Trophoblast cell (in vitro differentiated cells and primary cell): ENCODE results near the gene SLCO2A1.

ENCODE experiments used
- DNase-seq, 2 donors: peaks; one replicate each; pipeline ENCODE4 v3.0.0-alpha.2; 2016
- H2AFZ ChIP-seq: 2 replicates; pipeline ENCODE4 v1.6.1; 2013; ENCODE audit warnings: low read length, moderate library complexity, mild to moderate bottlenecking; ENCODE audit not compliant: insufficient read depth, poor library complexity
- H2AK5ac ChIP-seq: 2 replicates; pipeline ENCODE4 v1.6.1; 2013; ENCODE audit warnings: mild to moderate bottlenecking, low read length
- H2BK120ac ChIP-seq: 2 replicates; pipeline ENCODE4 v1.6.1; 2013; ENCODE audit warnings: low read length, mild to moderate bottlenecking, moderate library complexity; ENCODE audit not compliant: insufficient read depth, poor library complexity
- H2BK12ac ChIP-seq: 2 replicates; pipeline ENCODE4 v1.6.1; 2013; ENCODE audit warnings: mild to moderate bottlenecking, low read length, moderate library complexity
- H2BK5ac ChIP-seq: 2 replicates; pipeline ENCODE4 v1.6.1; 2013; ENCODE audit warnings: low read length, low read depth, moderate library complexity, mild to moderate bottlenecking; ENCODE audit not compliant: poor library complexity
- H3K14ac ChIP-seq: 2 replicates; pipeline ENCODE4 v1.6.1; 2013; ENCODE audit warnings: mild to moderate bottlenecking, low read length
- H3K18ac ChIP-seq: 2 replicates; pipeline ENCODE4 v1.6.1; 2013; ENCODE audit warnings: mild to moderate bottlenecking, low read length
- H3K23ac ChIP-seq: 2 replicates; pipeline ENCODE4 v1.6.1; 2013; ENCODE audit warnings: low read length
- H3K27ac ChIP-seq: 2 replicates; pipeline ENCODE4 v1.5.1; 2013; ENCODE audit warnings: low read depth, mild to moderate bottlenecking, inconsistent platforms, low read length, moderate library complexity
- H3K27me3 ChIP-seq: 2 replicates; pipeline ENCODE4 v1.6.1; 2013; ENCODE audit warnings: inconsistent platforms, mild to moderate bottlenecking, low read length, moderate library complexity; ENCODE audit not compliant: insufficient read depth
- H3K36me3 ChIP-seq, 2 experiments: 1 replicate in 1 of 2; 2 replicates in 1 of 2; pipeline ENCODE4 v1.6.1; 2013; ENCODE audit warnings: low read length in 2 of 2, mild to moderate bottlenecking in 2 of 2, moderate library complexity in 1 of 2; ENCODE audit not compliant: insufficient read depth in 2 of 2, control insufficient read depth in 1 of 2
- H3K4ac ChIP-seq: 2 replicates; pipeline ENCODE4 v1.6.1; 2013; ENCODE audit warnings: low read depth, mild to moderate bottlenecking, low read length, moderate library complexity
- H3K4me1 ChIP-seq, 2 experiments: 1 replicate in 1 of 2; 2 replicates in 1 of 2; pipeline ENCODE4 v1.6.1; 2013; ENCODE audit warnings: low read length in 2 of 2, mild to moderate bottlenecking in 2 of 2, moderate library complexity in 1 of 2; ENCODE audit not compliant: insufficient read depth in 2 of 2, control insufficient read depth in 1 of 2
- H3K4me2 ChIP-seq: 2 replicates; pipeline ENCODE4 v1.6.1; 2013; ENCODE audit warnings: inconsistent platforms, mild to moderate bottlenecking, low read length, moderate library complexity
- H3K4me3 ChIP-seq: 2 replicates; pipeline ENCODE4 v1.5.1; 2013; ENCODE audit warnings: mild to moderate bottlenecking, low read depth, low read length, inconsistent platforms
- H3K79me1 ChIP-seq: one replicate; pipeline ENCODE4 v1.6.1; 2013; ENCODE audit warnings: low read length
- H3K79me2 ChIP-seq: 2 replicates; pipeline ENCODE4 v1.6.1; 2013; ENCODE audit warnings: low read length, mild to moderate bottlenecking; ENCODE audit not compliant: control insufficient read depth, insufficient read depth, poor library complexity
- H3K9ac ChIP-seq: 2 replicates; pipeline ENCODE4 v1.6.1; 2013; ENCODE audit warnings: mild to moderate bottlenecking, low read length
- H3K9me3 ChIP-seq: 2 replicates; pipeline ENCODE4 v1.6.1; 2013; ENCODE audit warnings: low read depth, mild to moderate bottlenecking, control low read depth, inconsistent platforms, low read length; ENCODE audit not compliant: insufficient read depth
- H4K12ac ChIP-seq: 2 replicates; pipeline ENCODE4 v1.6.1; 2013; ENCODE audit warnings: low read depth, mild to moderate bottlenecking, low read length, moderate library complexity
- H4K8ac ChIP-seq: 2 replicates; pipeline ENCODE4 v1.6.1; 2013; ENCODE audit warnings: low read depth, mild to moderate bottlenecking, low read length, moderate library complexity
- H4K91ac ChIP-seq: one replicate; pipeline ENCODE4 v1.6.1; 2013; ENCODE audit warnings: low read depth, mild to moderate bottlenecking, low read length, moderate library complexity
- WGBS: extraction: QIAGEN DNeasy Blood & Tissue Kit; methylation state at CpG from one replicate; pipeline ENCODE4 v1.1.7; 2013; ENCODE audit warnings: missing lambda C conversion rate; ENCODE audit not compliant: insufficient read length, insufficient coverage; ENCODE audit errors: extremely low coverage; 5-methylcytosine and 5-hydroxymethylcytosine counted together

SLCO2A1 gene

DNA sequence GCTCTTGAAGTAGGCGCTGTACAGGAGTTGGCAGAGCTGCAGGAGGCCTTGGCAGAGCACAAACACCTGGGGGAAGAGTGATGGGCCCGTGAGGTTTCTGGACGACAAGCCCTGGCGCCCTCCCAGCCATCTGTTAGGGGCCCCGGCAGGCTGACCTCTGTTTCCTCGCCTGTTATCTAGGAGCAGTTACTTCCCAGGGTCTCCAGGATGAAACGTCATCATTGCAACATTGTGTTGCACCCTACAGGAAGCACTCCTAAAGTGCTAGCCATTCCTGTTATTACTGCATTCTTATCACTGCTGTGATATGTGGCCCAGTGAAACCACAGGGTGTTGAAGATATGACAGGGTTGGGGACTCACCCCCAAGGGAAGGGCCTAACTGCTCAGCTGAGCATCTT, 50.2 kb downstream of the SLCO2A1 start:
- Histone ChIP-seq H4K91ac (no peak overlapping the region), H3K18ac (no peak overlapping the region), H3K36me3 (peaks cover 69 to 81% of the 10 kb centered on the region in 2 experiments), H2AK5ac (no peak overlapping the region), H4K8ac (no peak overlapping the region), H3K4ac (no peak overlapping the region), H3K4me2 (no peak overlapping the region), H3K4me3 (no peak overlapping the region), H3K27ac (no peak overlapping the region), H2BK120ac (no peak overlapping the region), H3K27me3 (no peaks in the 10 kb centered on the region), H3K9me3 (peaks cover 5% of the 10 kb centered on the region), H3K14ac (no peak overlapping the region), H4K12ac (no peak overlapping the region), H2BK12ac (no peak overlapping the region), H2BK5ac (no peak overlapping the region), H2AFZ (no peak overlapping the region), H3K23ac (no peak overlapping the region), H3K9ac (no peak overlapping the region), H3K79me2 (peaks cover 2% of the 10 kb centered on the region), H3K79me1 (peaks cover 3% of the 10 kb centered on the region), H3K4me1 (peaks cover 11 to 29% of the 10 kb centered on the region in 2 experiments)
- WGBS, result no CpG with 5 or more reads among the region's 7 CpGs
- DNase-seq, result no peak

DNA sequence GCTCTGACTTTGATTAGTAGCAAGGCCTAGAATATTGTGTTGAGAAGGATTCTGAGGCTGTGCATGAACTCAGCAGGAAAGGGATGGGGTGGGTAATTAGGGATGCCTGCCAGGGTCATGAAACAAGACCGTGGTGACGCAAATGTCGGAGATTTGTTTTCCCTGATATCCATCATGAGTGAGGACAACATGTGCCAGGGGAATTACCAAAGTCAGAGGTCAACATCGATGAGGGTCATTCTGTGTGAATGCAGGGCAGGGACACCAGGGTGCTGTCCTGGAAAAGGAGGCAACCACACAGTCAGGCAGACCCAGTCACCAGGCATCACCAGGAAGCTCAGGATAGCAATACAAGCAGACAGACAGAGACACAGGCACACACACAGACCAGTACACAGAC, 52.2 kb downstream of the SLCO2A1 start:
- Histone ChIP-seq H3K27me3 (no peaks in the 10 kb centered on the region), H3K4ac (no peak overlapping the region), H2BK5ac (no peak overlapping the region), H3K27ac (no peak overlapping the region), H3K4me3 (no peak overlapping the region), H2BK120ac (no peak overlapping the region), H3K18ac (no peak overlapping the region), H2AFZ (no peak overlapping the region), H3K14ac (no peak overlapping the region), H4K12ac (no peak overlapping the region), H3K9me3 (peaks cover 12% of the 10 kb centered on the region), H4K8ac (no peak overlapping the region), H2AK5ac (no peak overlapping the region), H4K91ac (no peak overlapping the region), H3K4me2 (no peak overlapping the region), H3K4me1 (peaks cover 6 to 16% of the 10 kb centered on the region in 2 experiments), H2BK12ac (no peak overlapping the region), H3K23ac (no peak overlapping the region), H3K36me3 (peaks cover 65 to 80% of the 10 kb centered on the region in 2 experiments), H3K9ac (no peak overlapping the region), H3K79me1 (peaks cover 3% of the 10 kb centered on the region), H3K79me2 (peaks cover 2% of the 10 kb centered on the region)
- WGBS, result no CpG with 5 or more reads among the region's 4 CpGs
- no peak for DNase-seq

DNA sequence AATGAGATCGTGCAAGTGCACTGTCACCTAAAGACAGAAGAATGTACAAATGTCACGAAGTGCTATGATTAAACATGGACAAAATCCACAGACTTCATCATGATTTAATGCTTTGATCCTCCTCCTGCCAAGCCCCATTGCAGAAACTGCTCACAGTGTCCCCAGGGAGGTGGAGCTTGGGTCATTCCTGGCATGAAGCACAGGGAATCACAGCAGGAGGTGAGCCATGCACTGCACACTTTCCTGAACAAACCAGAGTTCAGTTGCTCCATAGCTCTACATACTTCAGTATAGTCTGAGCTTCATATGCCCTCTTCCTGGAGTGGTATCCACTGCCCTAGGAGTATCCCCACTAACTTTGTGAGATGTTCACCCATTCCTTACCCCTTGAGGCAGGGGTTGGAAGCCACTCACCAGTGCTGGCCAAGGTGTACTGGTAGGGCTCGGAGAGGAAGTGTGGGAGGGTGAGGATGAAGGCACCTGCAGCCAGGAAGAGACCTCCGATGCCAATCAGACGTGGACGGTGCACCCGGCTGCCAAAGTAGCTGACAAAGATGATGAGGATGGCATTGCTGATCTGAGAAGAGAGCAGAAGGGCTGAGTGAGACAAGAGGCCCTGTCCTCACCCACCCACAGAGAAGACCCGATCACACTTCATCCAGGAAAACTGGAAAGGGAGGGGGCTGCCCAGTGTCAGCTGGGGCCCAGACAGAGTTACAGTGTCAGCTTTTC, 56.3 kb downstream of the SLCO2A1 start:
- no peak overlapping the region for H3K14ac ChIP-seq
- no peak overlapping the region for H2BK5ac ChIP-seq
- no peak overlapping the region for H3K23ac ChIP-seq
- no peak overlapping the region for H2BK12ac ChIP-seq
- H3K27ac ChIP-seq, result no peak overlapping the region
- H3K79me1 ChIP-seq, result peaks cover 2% of the 10 kb centered on the region
- no peak overlapping the region for H3K4me2 ChIP-seq
- no peak overlapping the region for H3K4ac ChIP-seq
- peaks cover 3% of the 10 kb centered on the region for H3K79me2 ChIP-seq
- no peak overlapping the region for H3K18ac ChIP-seq
- no peak overlapping the region for H2AK5ac ChIP-seq
- no peak overlapping the region for H3K4me3 ChIP-seq
- WGBS, result no CpG with 5 or more reads among the region's 8 CpGs
- H4K12ac ChIP-seq, result no peak overlapping the region
- no peak overlapping the region for H4K8ac ChIP-seq
- H3K9ac ChIP-seq, result no peak overlapping the region
- H2BK120ac ChIP-seq, result no peak overlapping the region
- no peak overlapping the region for H2AFZ ChIP-seq
- peaks cover 57 to 76% of the 10 kb centered on the region in 2 experiments for H3K36me3 ChIP-seq
- peaks cover 6 to 10% of the 10 kb centered on the region in 2 experiments for H3K4me1 ChIP-seq
- no peak for DNase-seq
- H4K91ac ChIP-seq, result no peak overlapping the region
- H3K27me3 ChIP-seq, result no peaks in the 10 kb centered on the region
- H3K9me3 ChIP-seq, result peaks cover 12% of the 10 kb centered on the region

DNA sequence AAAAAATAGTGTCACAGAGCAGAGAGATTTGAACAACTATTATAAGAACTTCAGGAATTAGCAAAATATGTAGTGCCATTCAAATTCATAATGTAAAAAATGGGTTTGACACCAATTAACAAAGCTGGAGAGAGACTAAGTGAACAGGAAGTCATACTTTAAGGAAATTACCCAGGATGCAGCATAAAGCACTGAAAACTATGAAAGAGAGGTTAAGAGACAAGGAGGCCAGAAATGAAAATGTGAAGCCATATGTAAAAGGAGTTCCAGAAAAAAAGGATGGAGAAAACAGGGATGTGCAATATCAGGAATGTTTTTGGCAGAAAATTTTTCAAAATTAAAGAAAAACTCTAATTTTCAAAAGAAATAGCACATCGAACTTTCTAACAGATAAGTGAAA, 57.6 kb downstream of the SLCO2A1 start:
- no CpG with 5 or more reads among the region's 1 CpG for WGBS
- no peak overlapping the region for H4K8ac ChIP-seq
- no peak overlapping the region for H3K27ac ChIP-seq

More for the DNA sequence above, 57.6 kb downstream of the SLCO2A1 start:
- no peaks in the 10 kb centered on the region for H3K27me3 ChIP-seq
- peaks cover 51 to 69% of the 10 kb centered on the region in 2 experiments for H3K36me3 ChIP-seq
- peaks cover 12 to 17% of the 10 kb centered on the region in 2 experiments for H3K4me1 ChIP-seq
- no peak overlapping the region for H3K18ac ChIP-seq
- H3K79me1 ChIP-seq, result peaks cover 5% of the 10 kb centered on the region
- H3K9me3 ChIP-seq, result peaks cover 12% of the 10 kb centered on the region
- H4K91ac ChIP-seq, result no peak overlapping the region
- no peak overlapping the region for H4K12ac ChIP-seq
- no peak for DNase-seq
- H3K23ac ChIP-seq, result no peak overlapping the region
- H2BK12ac ChIP-seq, result no peak overlapping the region
- no peak overlapping the region for H3K9ac ChIP-seq
- no peak overlapping the region for H2BK5ac ChIP-seq
- H3K4me2 ChIP-seq, result no peak overlapping the region
- H2BK120ac ChIP-seq, result no peak overlapping the region
- H3K79me2 ChIP-seq, result peaks cover 3% of the 10 kb centered on the region
- H3K4me3 ChIP-seq, result no peak overlapping the region
- no peak overlapping the region for H2AFZ ChIP-seq
- no peak overlapping the region for H3K14ac ChIP-seq
- no peak overlapping the region for H3K4ac ChIP-seq
- no peak overlapping the region for H2AK5ac ChIP-seq
